K562 (cell line): ENCODE data around the gene SMAD3. TPM values are rescaled to one million over a fixed set of nuclear protein-coding genes. Genes with fewer than 3 reads are reported as not detected.

Experiments
- ATAC-seq: fragments of 200-7000 bp; cut with Tn5 transposase; 3 replicates; pipeline ENCODE4 v1.9.1; 2020; ENCODE audit warnings: moderate library complexity
- BruUV-seq: library from RNA; stranded (reverse); fragments of 400-500 nt; replicated peaks from 2 replicates; lab custom pipeline; 2021; lab: Mats Ljungman, UMichigan
- CTCF ChIA-PET: fragments of 300-600 bp; formaldehyde crosslinking; extraction: SDS; loops from one replicate; lab custom pipeline; 2021; ENCODE audit warnings: low intra/inter-chr PET ratio; lab: Yijun Ruan, JAX
- POLR2A ChIA-PET: fragments of 300-600, 350-650 bp; sonication (Branson Sonifier 250); formaldehyde crosslinking; extraction: SDS; loops from one replicate; lab custom pipeline; 2021; ENCODE audit warnings: antibody characterized with exemption, inconsistent platforms; lab: Yijun Ruan, JAX
- DNase-seq, 4 experiments: peaks; one replicate each; pipeline versions ENCODE4 v3.0.0 to v3.0.0-alpha.2; 2011 to 2018; ENCODE audit warnings: low spot score in 3 of 4, mixed read lengths in 3 of 4; ENCODE audit errors: extremely low read depth in 1 of 4
- FAIRE-seq: peaks from 2 replicates; lab custom pipeline; 2011; peaks lifted over from hg19 to GRCh38; lab: Jason Lieb, UNC
- H2AFZ ChIP-seq: 2 replicates; pipeline ENCODE4 v1.6.0; 2011; ENCODE audit warnings: low read depth, low read length, control low read depth, inconsistent platforms
- H3K27ac ChIP-seq: fragments of 200-600 bp; 3 replicates; pipeline ENCODE4 v1.8.0; 2011; ENCODE audit warnings: low read depth, mild to moderate bottlenecking, control low read depth, inconsistent platforms, low read length, moderate library complexity, mixed read lengths; ENCODE audit errors: extremely low read depth
- H3K27me3 ChIP-seq, 2 experiments: fragments of 300-600 bp in 1 of 2; 2 replicates in 1 of 2; 3 replicates in 1 of 2; pipeline versions ENCODE4 v1.6.0 to v1.8.0; 2011; ENCODE audit warnings: inconsistent platforms in 2 of 2, low read length in 2 of 2, mild to moderate bottlenecking in 1 of 2, mixed read lengths in 1 of 2, moderate library complexity in 1 of 2; ENCODE audit not compliant: control insufficient read depth in 2 of 2, insufficient read depth in 2 of 2
- H3K36me3 ChIP-seq: fragments of 300-600 bp; 3 replicates; pipeline ENCODE4 v1.8.0; 2011; ENCODE audit warnings: mild to moderate bottlenecking, low read length, inconsistent platforms; ENCODE audit not compliant: control insufficient read depth, insufficient read depth
- H3K4me1 ChIP-seq, 2 experiments: fragments of 200-600 bp in 1 of 2; replicated peaks in 1 of 2; 2 replicates in 1 of 2; 3 replicates in 1 of 2; pipeline versions ENCODE4 v1.5.1 to v1.8.0; 2011; ENCODE audit warnings: inconsistent platforms in 2 of 2, low read length in 2 of 2, mild to moderate bottlenecking in 1 of 2, mixed read lengths in 1 of 2, moderate library complexity in 1 of 2; ENCODE audit not compliant: control insufficient read depth in 2 of 2, insufficient read depth in 2 of 2
- H3K4me2 ChIP-seq: 2 replicates; pipeline ENCODE4 v1.6.1; 2011; ENCODE audit warnings: low read length, control low read depth, inconsistent platforms, mixed read lengths; ENCODE audit not compliant: insufficient read depth
- H3K4me3 ChIP-seq: fragments of 200-600 bp; sonication (generic), shearing (Covaris generic); 2 replicates; pipeline ENCODE4 v1.5.1; 2016; ENCODE audit warnings: control low read depth, inconsistent platforms
- H3K79me2 ChIP-seq: fragments of 200-600 bp; 3 replicates; pipeline ENCODE4 v1.8.0; 2011; ENCODE audit warnings: low read length, inconsistent platforms; ENCODE audit not compliant: control insufficient read depth, insufficient read depth
- H3K9ac ChIP-seq, 2 experiments: 2 replicates each; pipeline versions ENCODE4 v1.6.0 to v1.6.1; 2011; ENCODE audit warnings: low read depth in 2 of 2, low read length in 2 of 2, control low read depth in 1 of 2, inconsistent platforms in 1 of 2, mild to moderate bottlenecking in 1 of 2, mixed read lengths in 1 of 2; ENCODE audit not compliant: insufficient read depth in 1 of 2
- H3K9me1 ChIP-seq: one replicate; pipeline ENCODE4 v1.6.0; 2011; ENCODE audit warnings: inconsistent platforms, mild to moderate bottlenecking, low read length, moderate library complexity; ENCODE audit not compliant: control insufficient read depth, insufficient read depth
- H3K9me3 ChIP-seq: replicated peaks from 2 replicates; pipeline ENCODE4 v1.5.1; 2011; ENCODE audit warnings: low read depth, low read length, inconsistent platforms; ENCODE audit not compliant: control insufficient read depth, insufficient read depth
- H4K20me1 ChIP-seq: replicated peaks from 2 replicates; pipeline ENCODE4 v1.6.1; 2011; ENCODE audit warnings: low read length, inconsistent platforms, mixed read lengths; ENCODE audit not compliant: control insufficient read depth, insufficient read depth
- CHAMP1 ChIP-seq: fragments of 450-650 bp; IDR thresholded peaks from 2 replicates; pipeline ENCODE4 v1.6.1; 2016; ENCODE audit warnings: mild to moderate bottlenecking
- CTCF ChIP-seq, 3 experiments: IDR thresholded peaks in 2 of 3; conservative IDR thresholded peaks in 1 of 3; 2 replicates each; pipeline ENCODE4 v1.5.1; 2011 to 2012; ENCODE audit warnings: low read length in 3 of 3, mild to moderate bottlenecking in 3 of 3, control low read depth in 2 of 3, improper control_type of control experiment in 1 of 3, inconsistent platforms in 1 of 3, low read depth in 1 of 3, mixed read lengths in 1 of 3, moderate library complexity in 1 of 3; ENCODE audit not compliant: insufficient read depth in 2 of 3
- HNRNPK ChIP-seq: fragments of 200-400 bp; formaldehyde crosslinking; IDR thresholded peaks from one replicate; pipeline ENCODE4 v1.6.1; 2018; ENCODE audit warnings: mild to moderate bottlenecking, low read depth, low read length; ENCODE audit not compliant: poor library complexity, severe bottlenecking
- MXD1 ChIP-seq: fragments of 250-450 bp; sonication (Bioruptor Pico); IDR thresholded peaks from 2 replicates; pipeline ENCODE4 v1.8.0; 2021; ENCODE audit warnings: borderline replicate concordance, mild to moderate bottlenecking, moderate library complexity; ENCODE audit not compliant: poor library complexity, severe bottlenecking
- RAD21 ChIP-seq, 2 experiments: fragments of 250-450 bp in 1 of 2; fragments of 450-650 bp in 1 of 2; sonication (Bioruptor Pico) in 1 of 2; formaldehyde crosslinking in 1 of 2; IDR thresholded peaks in 1 of 2; conservative IDR thresholded peaks in 1 of 2; 2 replicates each; pipeline versions ENCODE4 v1.4.0 to v1.8.0; 2020 to 2022; ENCODE audit warnings: mild to moderate bottlenecking in 2 of 2, moderate library complexity in 1 of 2
- RBM22 ChIP-seq: fragments of 200-400 bp; formaldehyde crosslinking; IDR thresholded peaks from 2 replicates; pipeline ENCODE4 v1.6.1; 2018; ENCODE audit warnings: low read length, low read depth; ENCODE audit not compliant: poor library complexity, severe bottlenecking
- SRF ChIP-seq, 2 experiments: fragments of 250-450, 450-650 bp in 1 of 2; sonication (Bioruptor Pico) in 1 of 2; sonication (generic) in 1 of 2; formaldehyde crosslinking; IDR thresholded peaks; 2 replicates each; pipeline versions ENCODE4 v1.5.0 to v1.5.1; 2020 to 2022; ENCODE audit warnings: mild to moderate bottlenecking in 1 of 2, missing genetic modification reagents in 1 of 2
- WGBS: fragments of 100-300 bp; shearing (Covaris generic); methylation state at CpG from one replicate; pipeline ENCODE4 v1.1.6; 2016; ENCODE audit warnings: low coverage, mixed read lengths; ENCODE audit not compliant: insufficient coverage; ENCODE audit errors: missing lambda C conversion rate; 5-methylcytosine and 5-hydroxymethylcytosine counted together
- in situ Hi-C: fragments of 300-500 bp; cut with MboI; formaldehyde crosslinking; loops from 4 replicates; pipeline ENCODE4 v1.15.0; 2018; ENCODE audit warnings: inconsistent platforms, mixed read lengths
- intact Hi-C: fragments of 100-400 bp; cut with micrococcal nuclease; formaldehyde crosslinking; loops from 2 replicates; pipeline ENCODE4 v1.14.2; 2022
- polyA plus RNA-seq, 8 experiments: library from polyadenylated mRNA; depleted of rRNA in 4 of 8; stranded (reverse) in 5 of 8; unstranded in 3 of 8; fragments of >200 nt; fragmentation: Nextera tagmentation in 2 of 8; fragmentation: Illumina TruSeq in 1 of 8; extraction: Ambion mirVana in 2 of 8; extraction: Trizol in 1 of 8; gene quantifications; 2 replicates each; pipeline versions ENCODE4 v1.2.1 to v1.2.3, GENCODE V29; 2011 to 2014; ENCODE audit warnings: inconsistent platforms in 1 of 8, missing spikeins in 1 of 8
- total RNA-seq, 7 experiments: library from RNA; depleted of rRNA in 6 of 7; stranded (reverse); fragments of >200 nt in 6 of 7; fragmentation: Illumina TruSeq in 2 of 7; extraction: Trizol in 2 of 7; gene quantifications; 2 replicates each; pipeline versions ENCODE4 v1.2.1 to v1.2.3, GENCODE V29; 2011 to 2021; ENCODE audit warnings: low replicate concordance in 1 of 7

Gene SMAD3
- total and polyA plus RNA-seq, 9 of the 15 experiments (the other 6 are each of a cell fraction or from before 2014, with no cell fraction given) = 4.3 to 39.2 (median 11.1) TPM

- no peaks in the 10 kb centered on the region for H3K27me3 ChIP-seq
- no peak overlapping the region for H2AFZ ChIP-seq
- WGBS = 87% methylated on average over 10 of the region's 10 CpGs
- FAIRE-seq (no peak), DNase-seq (no peak), ATAC-seq (0 out of 3 replicates have a peak, but pooled peaks have one; percentile 14)
- H3K4me1 ChIP-seq = peaks cover 14 to 20% of the 10 kb centered on the region in 2 experiments
- TF ChIP-seq CTCF (IDR thresholded peaks at IDR 0.05 in 2 of 3, conservative IDR thresholded peaks at IDR 0.05 in 1 of 3; ENCODE audit: insufficient read depth in 2 of 3, low read depth in 1 of 3, low read length in 3 of 3) = peak in 1 of 3 experiments; percentile 22; a peak in 2 of 6 replicates
- no peak for TF ChIP-seq CHAMP1
- no peak for TF ChIP-seq SRF (CRISPR knock-in tag; IDR thresholded peaks at IDR 0.05)
- TF ChIP-seq MXD1 (CRISPR knock-in tag) = no peak
- no peak for TF ChIP-seq HNRNPK
- 0 out of 4 replicates have a peak, but pooled peaks of 1 of the 2 experiments have one; percentile 10 for TF ChIP-seq RAD21 (CRISPR knock-in tag; conservative IDR thresholded peaks at IDR 0.05 in 1 of 2, IDR thresholded peaks at IDR 0.05 in 1 of 2)
- TF ChIP-seq RBM22 = peak; percentile 14
- H3K36me3 ChIP-seq = peaks cover 53% of the 10 kb centered on the region; the same call in 2 of the 3 replicates
- CTCF ChIA-PET = interaction anchor here (0.7 kb wide), 1 partner anchor 234 kb away, joined by 3 read pairs; no protein-coding TSS in a partner anchor
- in situ Hi-C loops (no loop called here), intact Hi-C loops (no loop called here)
- H3K4me2 ChIP-seq = no peak overlapping the region
- H3K4me3 ChIP-seq = no peak overlapping the region
- BruUV-seq = no TSS peak
- no peaks in the 10 kb centered on the region for H3K79me2 ChIP-seq
- POLR2A ChIA-PET = no interaction called here
- peaks cover 20% of the 10 kb centered on the region; the same call in 1 of the 2 replicates for H4K20me1 ChIP-seq
- H3K9ac ChIP-seq = no peak overlapping the region
- H3K27ac ChIP-seq = no peak overlapping the region
- H3K9me3 ChIP-seq = no peaks in the 10 kb centered on the region
- H3K9me1 ChIP-seq = peaks cover 5% of the 10 kb centered on the region
Observed at GRCh38 chr15:67180514-67181191, 115.3 kb downstream of the SMAD3 start.
